HCT116 (cell line): ENCODE measurements around the gene C1QTNF3. TPM values are rescaled to one million over a fixed set of nuclear protein-coding genes. Genes with fewer than 3 reads are reported as not detected.

Experiments used
- ATAC-seq: fragments of 200-7000 bp; cut with Tn5 transposase; 2 replicates; pipeline ENCODE4 v1.9.1; 2020; ENCODE audit warnings: mild to moderate bottlenecking, moderate library complexity
- BruUV-seq: library from RNA; stranded (reverse); fragments of 400-500 nt; replicated peaks from 2 replicates; lab custom pipeline; 2021; lab: Mats Ljungman, UMichigan
- CTCF ChIA-PET: fragments of 300-600 bp; sonication (Branson Sonifier 250); formaldehyde crosslinking; loops from one replicate; lab custom pipeline; 2021; ENCODE audit warnings: antibody characterized with exemption; lab: Charles Lee
- POLR2A ChIA-PET: fragments of 300-600, 350-600 bp; sonication (Branson Sonifier 250); formaldehyde crosslinking; loops from one replicate; lab custom pipeline; 2021; ENCODE audit warnings: antibody characterized with exemption; lab: Charles Lee
- RAD21 ChIA-PET, 2 experiments: fragments of 300-600 bp; sonication (Branson Sonifier 250); formaldehyde crosslinking; loops; one replicate each; lab custom pipeline; 2023; ENCODE audit warnings: low total read pairs in 2 of 2; ENCODE audit not compliant: uncharacterized antibody in 2 of 2, unreplicated experiment in 2 of 2, low non-redundant PET in 1 of 2; lab: Charles Lee
- DNase-seq: peaks from one replicate; pipeline ENCODE4 v3.0.0-alpha.2; 2010; ENCODE audit warnings: low read depth, low spot score
- H2AFZ ChIP-seq: fragments of 200-600 bp; shearing (Covaris generic), sonication (generic); 2 replicates; pipeline ENCODE4 v1.6.1; 2017; ENCODE audit warnings: low read depth, mixed run types, mixed read lengths, antibody characterized with exemption, low read length; ENCODE audit not compliant: poor library complexity, severe bottlenecking
- H3K27ac ChIP-seq: 2 replicates; pipeline ENCODE4 v1.5.1; 2012; ENCODE audit warnings: low read depth, low read length
- H3K27me3 ChIP-seq: fragments of 200-600 bp; sonication (generic); 2 replicates; pipeline ENCODE4 v1.6.1; 2016; ENCODE audit warnings: mixed run types, low read length, mixed read lengths; ENCODE audit not compliant: insufficient read depth
- H3K36me3 ChIP-seq, 2 experiments: fragments of 200-500 bp in 1 of 2; fragments of 200-600 bp in 1 of 2; sonication (Bioruptor generic) in 1 of 2; sonication (generic) in 1 of 2; 2 replicates each; pipeline versions ENCODE4 v1.5.1 to v1.6.1; 2014 to 2016; ENCODE audit warnings: low read length in 2 of 2, inconsistent platforms in 1 of 2, mixed read lengths in 1 of 2, mixed run types in 1 of 2; ENCODE audit not compliant: insufficient read depth in 2 of 2, control insufficient read depth in 1 of 2
- H3K4me1 ChIP-seq, 2 experiments: fragments of 200-600 bp in 1 of 2; sonication (generic) in 1 of 2; 2 replicates each; pipeline versions ENCODE4 v1.5.1 to v1.6.1; 2012 to 2017; ENCODE audit warnings: low read length in 2 of 2, inconsistent platforms in 1 of 2, mild to moderate bottlenecking in 1 of 2, mixed read lengths in 1 of 2, mixed run types in 1 of 2, moderate library complexity in 1 of 2; ENCODE audit not compliant: insufficient read depth in 2 of 2, control insufficient read depth in 1 of 2
- H3K4me2 ChIP-seq: fragments of 200-600 bp; sonication (generic); 2 replicates; pipeline ENCODE4 v1.6.1; 2017; ENCODE audit warnings: mixed run types, low read length, mixed read lengths
- H3K4me3 ChIP-seq, 2 experiments: fragments of 200-600 bp in 1 of 2; sonication (generic) in 1 of 2; replicated peaks in 1 of 2; 2 replicates each; pipeline ENCODE4 v1.5.1; 2011 to 2016; ENCODE audit warnings: low read length in 2 of 2, control low read depth in 1 of 2, low read depth in 1 of 2, mild to moderate bottlenecking in 1 of 2, mixed read lengths in 1 of 2, mixed run types in 1 of 2
- H3K79me2 ChIP-seq: fragments of 200-600 bp; sonication (generic); 2 replicates; pipeline ENCODE4 v1.6.1; 2017; ENCODE audit warnings: mild to moderate bottlenecking, mixed run types, low read length, moderate library complexity, mixed read lengths; ENCODE audit not compliant: insufficient read depth
- H3K9ac ChIP-seq: fragments of 200-600 bp; sonication (generic); 2 replicates; pipeline ENCODE4 v1.6.1; 2016; ENCODE audit warnings: low read length, mixed read lengths
- H3K9me2 ChIP-seq: fragments of 200-600 bp; sonication (generic), shearing (Covaris generic); 2 replicates; pipeline ENCODE4 v1.6.1; 2017; ENCODE audit warnings: mixed run types, mild to moderate bottlenecking, moderate library complexity; ENCODE audit not compliant: insufficient read depth
- H3K9me3 ChIP-seq, 2 experiments: fragments of 200-500 bp in 1 of 2; fragments of 200-600 bp in 1 of 2; sonication (Bioruptor generic) in 1 of 2; sonication (generic) in 1 of 2; 2 replicates each; pipeline ENCODE4 v1.6.1; 2014 to 2017; ENCODE audit warnings: low read length in 2 of 2, mixed read lengths in 2 of 2, inconsistent platforms in 1 of 2, low read depth in 1 of 2, mild to moderate bottlenecking in 1 of 2, mixed run types in 1 of 2, moderate library complexity in 1 of 2; ENCODE audit not compliant: control insufficient read depth in 1 of 2, insufficient read depth in 1 of 2
- H4K20me1 ChIP-seq: fragments of 200-600 bp; sonication (generic), shearing (Covaris generic); 2 replicates; pipeline ENCODE4 v1.6.1; 2017; ENCODE audit warnings: mixed run types, mild to moderate bottlenecking, moderate library complexity; ENCODE audit not compliant: insufficient read depth
- CTCF ChIP-seq, 3 experiments: fragments of 200-600 bp in 1 of 3; sonication (generic) in 1 of 3; IDR thresholded peaks in 2 of 3; conservative IDR thresholded peaks in 1 of 3; 2 replicates each; pipeline ENCODE4 v1.5.1; 2012 to 2017; ENCODE audit warnings: low read depth in 2 of 3, low read length in 2 of 3, antibody characterized with exemption in 1 of 3, borderline replicate concordance in 1 of 3, control low read depth in 1 of 3, mild to moderate bottlenecking in 1 of 3, mixed read lengths in 1 of 3, mixed run types in 1 of 3, moderate library complexity in 1 of 3; ENCODE audit not compliant: insufficient read depth in 1 of 3
- EZH2 ChIP-seq: fragments of 200-600 bp; sonication (generic); IDR thresholded peaks from 2 replicates; pipeline ENCODE4 v1.6.1; 2017; ENCODE audit warnings: antibody characterized with exemption, mixed run types
- FOSL1 ChIP-seq: IDR thresholded peaks from 2 replicates; pipeline ENCODE4 v1.6.1; 2012; ENCODE audit warnings: low read depth
- JUND ChIP-seq: IDR thresholded peaks from 2 replicates; pipeline ENCODE4 v1.6.1; 2012
- MAX ChIP-seq: IDR thresholded peaks from 2 replicates; pipeline ENCODE4 v1.6.1; 2012
- SP1 ChIP-seq: IDR thresholded peaks from 2 replicates; pipeline ENCODE4 v1.6.1; 2012; ENCODE audit warnings: low read depth
- SRF ChIP-seq: IDR thresholded peaks from 2 replicates; pipeline ENCODE4 v1.6.1; 2012; ENCODE audit warnings: low read depth
- TCF7L2 ChIP-seq: IDR thresholded peaks from 2 replicates; pipeline ENCODE4 v1.7.0; 2011; ENCODE audit warnings: borderline replicate concordance, inconsistent platforms; ENCODE audit not compliant: insufficient read depth, insufficient read length; ENCODE audit errors: extremely low read depth
- ZBTB33 ChIP-seq: IDR thresholded peaks from 2 replicates; pipeline ENCODE4 v1.6.1; 2011; ENCODE audit warnings: mild to moderate bottlenecking, low read length, moderate library complexity; ENCODE audit not compliant: insufficient replicate concordance; ENCODE audit errors: extremely low read depth
- ZFX ChIP-seq: fragments of 450-650 bp; IDR thresholded peaks from 2 replicates; pipeline ENCODE4 v1.6.1; 2017
- intact Hi-C: fragments of 100-400 bp; cut with micrococcal nuclease; formaldehyde crosslinking; loops from 2 replicates; pipeline ENCODE4 v1.10.0; 2022
- total RNA-seq: library from RNA; stranded (reverse); gene quantifications from one replicate; pipeline ENCODE4 v1.2.1, GENCODE V29; 2021; ENCODE audit not compliant: unreplicated experiment

Gene C1QTNF3
- total RNA-seq, 1 experiment from 2014 or later = 2.6 TPM

GRCh38 chr5:34039398-34040157 lies 3.4 kb downstream of the C1QTNF3 start:
- no peak overlapping the region for H3K27ac ChIP-seq
- ChIA-PET POLR2A (no interaction called here), RAD21 (no interaction called here)

More at GRCh38 chr5:34039398-34040157, 3.4 kb downstream of the C1QTNF3 start:
- intact Hi-C loops = no loop called here
- no peak overlapping the region for H3K4me2 ChIP-seq
- no peaks in the 10 kb centered on the region for H3K27me3 ChIP-seq
- no peaks in the 10 kb centered on the region for H3K79me2 ChIP-seq
- H3K36me3 ChIP-seq = no peaks in the 10 kb centered on the region
- no peaks in the 10 kb centered on the region for H3K9me3 ChIP-seq
- no peak overlapping the region for H2AFZ ChIP-seq
- H3K4me3 ChIP-seq = no peak overlapping the region
- no peaks in the 10 kb centered on the region for H3K4me1 ChIP-seq
- H3K9ac ChIP-seq = no peak overlapping the region
- DNase-seq (no peak), ATAC-seq (no peak)
- no peaks in the 10 kb centered on the region; the same call in 1 of the 2 replicates for H4K20me1 ChIP-seq
- no peak for TF ChIP-seq MAX
- no peak for TF ChIP-seq CTCF (IDR thresholded peaks at IDR 0.05 in 2 of 3, conservative IDR thresholded peaks at IDR 0.05 in 1 of 3; ENCODE audit: borderline replicate concordance in 1 of 3, insufficient read depth in 1 of 3, low read depth in 2 of 3, low read length in 2 of 3)
- no peak for TF ChIP-seq SRF
- no peak for TF ChIP-seq SP1
- TF ChIP-seq TCF7L2 = no peak
- TF ChIP-seq FOSL1 = no peak
- TF ChIP-seq ZBTB33 = no peak
- no peak for TF ChIP-seq JUND
- no peak for TF ChIP-seq ZFX
- no peak for TF ChIP-seq EZH2
- H3K9me2 ChIP-seq = no peaks in the 10 kb centered on the region
- BruUV-seq = no TSS peak
- CTCF ChIA-PET = no interaction called here
